Keratinocyte (primary cell): ENCODE data around the gene DCLK1.

Experiments used
- EZH2 ChIP-seq: IDR thresholded peaks from one replicate; pipeline ENCODE4 v1.6.1; 2012; ENCODE audit warnings: inconsistent platforms, mild to moderate bottlenecking, low read length, moderate library complexity
- TF ChIP-seq, protein P1 (sequence below), 3 experiments: IDR thresholded peaks in 1 of 3; conservative IDR thresholded peaks in 1 of 3; optimal IDR thresholded peaks in 1 of 3; 2 replicates in 2 of 3; 3 replicates in 1 of 3; pipeline versions ENCODE3 to v1.5.1; 2011; ENCODE audit warnings: low read length in 3 of 3, mild to moderate bottlenecking in 3 of 3, moderate library complexity in 2 of 3, control low read depth in 1 of 3, inconsistent platforms in 1 of 3; ENCODE audit not compliant: insufficient read depth in 2 of 3; ENCODE audit errors: extremely low read depth in 1 of 3

DNA sequence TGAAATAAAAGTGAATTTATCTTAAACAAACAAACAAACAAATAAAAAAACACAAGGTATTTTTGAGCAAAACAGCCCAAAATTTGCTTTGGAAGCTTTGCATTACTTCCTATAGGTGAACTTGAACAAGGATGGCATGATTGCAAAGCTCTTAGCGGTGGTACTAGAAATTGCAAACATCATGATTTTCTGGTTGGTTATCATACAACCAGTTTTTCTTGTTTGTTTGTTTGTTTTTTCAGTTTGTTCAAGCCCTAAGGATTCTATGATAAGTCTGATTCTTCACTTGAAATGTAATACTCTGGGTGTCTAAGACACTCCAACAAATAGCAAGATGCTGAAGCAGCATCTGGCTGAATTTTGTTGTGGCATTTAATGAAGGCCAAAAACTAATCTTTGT is 15.9 kb downstream of the DCLK1 start:
- TF ChIP-seq, protein P1, sequence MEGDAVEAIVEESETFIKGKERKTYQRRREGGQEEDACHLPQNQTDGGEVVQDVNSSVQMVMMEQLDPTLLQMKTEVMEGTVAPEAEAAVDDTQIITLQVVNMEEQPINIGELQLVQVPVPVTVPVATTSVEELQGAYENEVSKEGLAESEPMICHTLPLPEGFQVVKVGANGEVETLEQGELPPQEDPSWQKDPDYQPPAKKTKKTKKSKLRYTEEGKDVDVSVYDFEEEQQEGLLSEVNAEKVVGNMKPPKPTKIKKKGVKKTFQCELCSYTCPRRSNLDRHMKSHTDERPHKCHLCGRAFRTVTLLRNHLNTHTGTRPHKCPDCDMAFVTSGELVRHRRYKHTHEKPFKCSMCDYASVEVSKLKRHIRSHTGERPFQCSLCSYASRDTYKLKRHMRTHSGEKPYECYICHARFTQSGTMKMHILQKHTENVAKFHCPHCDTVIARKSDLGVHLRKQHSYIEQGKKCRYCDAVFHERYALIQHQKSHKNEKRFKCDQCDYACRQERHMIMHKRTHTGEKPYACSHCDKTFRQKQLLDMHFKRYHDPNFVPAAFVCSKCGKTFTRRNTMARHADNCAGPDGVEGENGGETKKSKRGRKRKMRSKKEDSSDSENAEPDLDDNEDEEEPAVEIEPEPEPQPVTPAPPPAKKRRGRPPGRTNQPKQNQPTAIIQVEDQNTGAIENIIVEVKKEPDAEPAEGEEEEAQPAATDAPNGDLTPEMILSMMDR (optimal IDR thresholded peaks at IDR 0.05 in 1 of 3, IDR thresholded peaks at IDR 0.05 in 1 of 3, conservative IDR thresholded peaks at IDR 0.05 in 1 of 3; ENCODE audit: extremely low read depth in 1 of 3, insufficient read depth in 2 of 3, low read length in 3 of 3): no peak
- TF ChIP-seq EZH2: no peak
